ENCODE measurements around the gene IFNA5.

IFNA5 gene

GRCh38 chr9:21289848-21290247, 15.3 kb downstream of the IFNA5 start:
- no peak for DNase-seq

- no peak for DNase-seq
Observed at GRCh38 chr9:21287280-21287679, 17.8 kb downstream of the IFNA5 start.

- no peak for DNase-seq
Observed at GRCh38 chr9:21286659-21287058, 18.5 kb downstream of the IFNA5 start.

GRCh38 chr9:21286099-21286498, 19.0 kb downstream of the IFNA5 start:
- DNase-seq, result no peak

GRCh38 chr9:21281275-21281674, 23.8 kb downstream of the IFNA5 start:
- no peak for DNase-seq

- no peak for DNase-seq
Observed at GRCh38 chr9:21268347-21268657, 36.8 kb downstream of the IFNA5 start.

- DNase-seq, result no peak
Observed at GRCh38 chr9:21267485-21268346, 37.4 kb downstream of the IFNA5 start.

- no peak for DNase-seq
Observed at GRCh38 chr9:21266733-21267484, 38.2 kb downstream of the IFNA5 start.

- DNase-seq, result no peak
Observed at GRCh38 chr9:21265421-21266189, 39.5 kb downstream of the IFNA5 start.

- no peak for DNase-seq
Observed at GRCh38 chr9:21255538-21256212, 49.4 kb downstream of the IFNA5 start.
